ENCODE results near the gene C4BPB.

The C4BPB gene

GRCh38 chr1:207059881-207060280 lies 28.8 kb upstream of the C4BPB start:
- DNase-seq (ENCODE audit: low read depth): no peak

DNA sequence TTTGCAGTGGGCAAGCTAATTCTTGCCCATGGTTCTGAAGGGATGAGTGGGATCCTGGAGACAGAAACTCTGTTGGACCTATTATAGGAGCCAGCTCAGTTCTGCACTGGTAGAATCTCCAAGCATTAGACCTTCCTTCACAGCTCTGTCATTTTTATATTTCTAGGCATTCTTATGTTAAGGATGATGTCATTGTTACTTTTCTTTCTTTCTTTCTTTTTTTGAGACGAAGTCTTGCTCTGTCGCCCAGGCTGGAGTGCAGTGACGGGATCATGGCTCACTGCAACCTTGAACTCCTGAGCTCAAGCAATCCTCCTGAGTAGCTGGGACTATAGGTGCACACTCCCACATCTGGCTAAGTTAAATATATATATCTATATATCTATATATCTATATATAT lies 28.1 kb upstream of the C4BPB start:
- DNase-seq (ENCODE audit: low read depth): no peak

DNA sequence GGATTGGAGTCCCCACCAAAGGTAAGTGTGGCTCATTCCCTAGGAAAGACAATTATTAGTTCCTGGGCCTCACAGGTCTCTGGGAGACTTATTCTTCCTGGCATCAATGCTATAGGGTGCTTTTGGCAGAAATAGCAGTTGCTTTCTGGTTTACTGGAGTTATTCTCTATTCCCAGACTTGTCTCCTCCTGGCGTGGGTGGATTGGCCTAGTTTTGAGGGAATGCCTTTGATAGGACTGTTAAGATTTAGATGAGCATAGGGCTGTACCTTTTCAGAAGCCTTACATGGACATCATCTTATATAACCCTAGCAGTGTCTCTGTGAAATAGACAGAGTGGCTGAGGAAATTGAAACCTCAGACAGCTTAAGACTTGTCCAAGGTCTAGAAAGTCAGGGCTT lies 26.6 kb upstream of the C4BPB start:
- DNase-seq (ENCODE audit: low read depth): no peak

- no peak for DNase-seq (ENCODE audit: low read depth)
Measured at GRCh38 chr1:207063014-207063413, 25.6 kb upstream of the C4BPB start.

DNA sequence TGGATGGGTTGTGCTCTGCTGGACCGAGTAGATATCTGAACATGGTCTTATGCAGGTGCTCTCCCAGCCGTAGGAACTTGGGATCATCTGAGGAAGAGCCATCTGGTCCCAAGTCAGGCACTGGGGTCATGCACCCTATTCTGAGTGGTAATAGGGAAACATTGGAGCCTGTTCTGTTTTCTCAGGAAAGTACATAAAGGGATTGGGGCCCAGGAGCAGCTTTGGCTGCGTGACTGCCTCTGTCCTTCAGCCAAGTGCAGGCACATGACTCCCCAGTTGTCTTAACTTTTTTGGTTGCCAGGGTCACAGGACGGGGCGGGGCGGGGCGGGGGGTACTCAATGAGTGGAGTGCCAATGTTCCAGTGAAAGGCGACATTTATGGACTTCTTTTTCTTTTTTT lies 24.1 kb upstream of the C4BPB start:
- no peak for DNase-seq (ENCODE audit: low read depth)

DNA sequence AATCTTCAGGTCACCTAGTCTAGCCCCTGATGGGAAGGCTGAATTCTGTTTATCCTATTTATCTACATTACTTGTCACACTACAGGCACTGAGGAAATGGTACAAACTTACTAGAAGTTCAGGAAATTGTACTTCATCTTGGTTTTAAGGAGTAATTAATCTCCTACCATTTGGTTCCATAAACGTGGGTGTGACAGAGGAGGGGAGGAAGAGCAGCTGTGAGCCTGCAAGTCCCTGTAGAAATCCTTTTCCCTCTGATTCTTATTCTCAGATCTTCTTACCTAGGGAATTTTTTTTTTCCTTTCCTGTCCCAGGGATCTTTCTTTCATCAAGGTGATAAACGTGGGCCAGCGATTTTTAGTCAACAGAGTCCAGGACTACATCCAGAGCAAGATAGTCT lies 21.5 kb upstream of the C4BPB start:
- DNase-seq (ENCODE audit: low read depth): no peak

- no peak for DNase-seq (ENCODE audit: low read depth)
Measured at GRCh38 chr1:207067665-207068064, 21.0 kb upstream of the C4BPB start.

DNA sequence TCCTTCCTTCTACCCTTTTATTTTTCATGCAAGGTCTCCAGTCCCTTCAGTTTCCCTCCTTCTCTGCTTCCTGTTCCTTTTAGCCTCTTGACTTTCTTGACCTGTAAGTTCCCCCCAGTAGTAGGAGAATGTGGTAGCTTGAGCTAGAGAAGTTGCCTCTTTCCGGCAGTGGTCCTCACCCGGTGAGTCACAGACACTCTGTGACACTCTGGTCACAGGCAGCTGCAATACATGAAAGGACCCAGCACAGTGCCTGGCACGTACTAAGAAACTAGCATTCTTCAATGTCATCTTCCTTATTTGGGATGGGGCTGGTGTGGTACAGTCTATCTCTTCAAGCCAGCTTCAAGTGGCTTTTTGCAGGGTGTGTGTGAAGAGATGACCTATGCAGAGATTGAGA lies 19.6 kb upstream of the C4BPB start:
- DNase-seq (ENCODE audit: low read depth): no peak

DNA sequence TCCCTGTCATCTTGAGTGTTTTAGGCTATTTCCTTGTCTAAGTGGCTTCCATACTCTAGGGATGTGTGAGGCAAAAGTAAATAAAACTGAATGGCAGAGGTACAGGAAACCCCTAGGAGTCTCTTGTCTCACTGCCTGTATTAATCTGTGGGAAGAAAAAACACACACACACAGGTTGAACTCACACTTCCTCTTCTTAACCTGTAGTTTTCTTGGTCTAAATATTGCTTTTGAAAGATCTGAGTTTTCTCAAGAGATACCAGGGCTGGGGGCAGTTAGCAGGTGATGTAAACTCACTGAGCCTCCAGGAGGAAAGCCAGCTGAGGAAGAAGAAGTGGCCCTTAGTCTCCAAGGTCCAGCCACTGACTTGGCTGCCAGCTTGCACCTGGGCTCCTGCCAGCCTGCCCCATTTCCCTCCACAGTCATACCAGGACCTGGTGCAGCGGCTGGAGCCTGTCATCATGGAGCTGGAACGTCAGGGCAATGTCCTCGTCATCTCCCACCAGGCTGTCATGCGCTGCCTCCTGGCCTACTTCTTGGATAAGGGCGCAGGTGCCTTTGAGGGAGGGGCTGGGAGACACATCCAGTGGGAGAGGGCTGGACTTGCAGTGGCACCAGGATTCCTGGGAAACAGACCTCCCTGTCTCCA lies 18.7 kb upstream of the C4BPB start:
- DNase-seq (ENCODE audit: low read depth): no peak

DNA sequence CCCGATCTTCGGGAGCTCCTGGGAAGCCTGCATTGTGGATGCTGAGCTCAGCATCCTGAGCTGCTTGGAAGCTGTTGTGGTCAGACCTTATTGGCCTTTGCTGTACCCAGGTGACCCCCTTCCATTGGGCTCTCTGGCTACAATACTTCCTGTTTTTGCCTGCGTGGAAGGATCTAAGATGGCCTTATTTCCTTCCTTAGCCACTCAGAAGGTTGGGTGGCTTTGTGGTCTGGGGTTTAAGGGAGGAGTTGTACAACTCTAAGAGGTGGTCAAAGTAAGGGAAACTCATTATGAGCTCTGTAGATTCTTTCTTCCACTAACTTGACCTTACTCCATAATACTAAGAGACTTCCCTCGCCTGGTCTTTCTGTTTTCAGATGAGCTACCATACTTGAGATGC lies 17.8 kb upstream of the C4BPB start:
- DNase-seq (ENCODE audit: low read depth): no peak

DNA sequence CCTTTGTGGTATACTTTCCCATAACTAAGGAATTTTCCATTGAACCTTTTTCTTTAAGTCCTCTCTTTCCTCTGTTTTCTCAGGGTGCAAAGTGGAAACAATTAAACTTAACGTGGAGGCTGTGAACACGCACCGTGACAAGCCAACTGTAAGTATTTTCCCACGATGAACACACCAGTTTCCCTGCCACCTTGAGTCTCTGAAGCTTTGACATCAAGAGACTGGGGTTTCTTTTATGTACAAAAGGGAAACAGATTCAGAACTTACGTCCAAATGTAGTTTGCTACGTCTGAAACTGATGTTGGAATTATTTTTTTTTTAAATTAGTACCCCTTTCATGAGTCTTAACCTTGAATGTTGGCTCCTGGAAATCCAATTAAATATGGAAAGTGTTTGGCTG lies 17.2 kb upstream of the C4BPB start:
- DNase-seq (ENCODE audit: low read depth): no peak

DNA sequence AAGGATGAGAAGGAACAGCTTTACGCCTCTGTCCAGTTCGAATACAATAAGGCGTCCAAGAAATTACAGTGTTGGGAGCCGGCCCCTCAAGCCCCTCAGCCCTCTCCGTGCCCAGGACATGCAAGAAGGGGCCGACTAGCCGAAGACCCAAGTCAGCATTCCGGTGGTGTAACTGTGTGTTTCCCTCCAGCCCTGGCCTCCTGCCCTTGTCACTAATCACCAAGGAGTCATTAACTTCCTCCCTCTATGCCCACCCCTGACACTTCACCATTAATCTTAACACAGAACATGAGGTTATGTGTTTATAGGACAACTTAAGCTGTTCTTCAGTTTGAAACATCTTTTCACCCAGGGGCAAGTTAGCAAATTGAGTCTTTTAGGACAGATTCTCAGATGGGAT lies 16.4 kb upstream of the C4BPB start:
- DNase-seq (ENCODE audit: low read depth): no peak

- DNase-seq (ENCODE audit: low read depth): no peak
Measured at GRCh38 chr1:207073906-207074820, 14.5 kb upstream of the C4BPB start.

DNA sequence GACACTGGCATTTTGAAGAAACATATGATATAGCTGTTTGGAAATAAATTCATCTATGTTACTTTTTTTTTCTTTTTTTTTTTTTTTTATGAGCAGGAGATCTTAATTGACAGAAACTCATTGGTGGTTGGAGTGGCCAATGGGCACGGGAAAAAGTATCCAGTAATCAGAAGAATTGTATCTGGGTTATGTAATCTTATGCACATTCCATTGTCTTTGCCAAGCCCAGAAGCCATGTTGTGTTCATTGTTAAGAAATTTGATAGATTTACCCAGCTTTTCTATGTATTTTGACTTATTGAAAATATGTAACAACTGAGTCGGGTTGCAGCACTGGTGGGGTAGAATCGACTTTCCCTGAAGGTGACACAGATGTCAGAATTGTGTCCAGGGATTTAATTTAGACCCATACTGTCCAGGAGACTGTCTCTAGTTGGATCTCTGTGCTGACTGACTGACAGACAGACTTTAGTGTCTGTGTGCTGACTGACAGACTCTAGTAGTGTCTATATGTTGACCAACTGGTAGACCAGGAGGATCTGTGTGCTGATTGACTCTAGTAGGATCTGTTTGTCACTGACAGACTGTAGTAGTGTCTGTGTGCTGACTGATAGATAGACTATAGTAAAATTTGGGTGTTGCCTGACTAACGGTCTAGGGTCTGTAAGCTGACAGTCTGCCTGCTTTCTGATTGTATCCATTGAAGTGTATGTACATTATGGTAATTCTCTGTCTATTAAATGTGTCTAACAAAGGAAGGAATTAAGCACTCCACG lies 12.3 kb upstream of the C4BPB start:
- peak; percentile 40 for DNase-seq (ENCODE audit: low read depth)

DNA sequence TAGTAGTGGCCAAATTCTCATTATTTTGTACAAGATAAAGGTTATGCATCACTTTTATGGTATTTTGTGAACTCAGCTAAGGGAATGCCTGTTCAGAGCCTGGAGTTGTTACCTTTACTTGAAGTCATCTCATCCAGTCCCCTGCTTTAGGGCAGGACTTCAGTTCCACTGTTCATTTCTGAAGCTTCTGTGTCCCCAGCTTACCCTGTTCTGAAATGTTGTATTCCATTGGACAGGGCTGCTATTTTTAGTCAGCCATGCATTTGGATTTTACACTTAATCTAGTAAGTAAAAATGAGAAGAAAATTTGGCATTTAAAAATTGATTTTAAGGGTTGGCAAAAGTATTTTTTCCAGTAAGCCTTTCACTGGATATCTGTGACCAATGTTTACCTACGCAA lies 11.6 kb upstream of the C4BPB start:
- no peak for DNase-seq (ENCODE audit: low read depth)

DNA sequence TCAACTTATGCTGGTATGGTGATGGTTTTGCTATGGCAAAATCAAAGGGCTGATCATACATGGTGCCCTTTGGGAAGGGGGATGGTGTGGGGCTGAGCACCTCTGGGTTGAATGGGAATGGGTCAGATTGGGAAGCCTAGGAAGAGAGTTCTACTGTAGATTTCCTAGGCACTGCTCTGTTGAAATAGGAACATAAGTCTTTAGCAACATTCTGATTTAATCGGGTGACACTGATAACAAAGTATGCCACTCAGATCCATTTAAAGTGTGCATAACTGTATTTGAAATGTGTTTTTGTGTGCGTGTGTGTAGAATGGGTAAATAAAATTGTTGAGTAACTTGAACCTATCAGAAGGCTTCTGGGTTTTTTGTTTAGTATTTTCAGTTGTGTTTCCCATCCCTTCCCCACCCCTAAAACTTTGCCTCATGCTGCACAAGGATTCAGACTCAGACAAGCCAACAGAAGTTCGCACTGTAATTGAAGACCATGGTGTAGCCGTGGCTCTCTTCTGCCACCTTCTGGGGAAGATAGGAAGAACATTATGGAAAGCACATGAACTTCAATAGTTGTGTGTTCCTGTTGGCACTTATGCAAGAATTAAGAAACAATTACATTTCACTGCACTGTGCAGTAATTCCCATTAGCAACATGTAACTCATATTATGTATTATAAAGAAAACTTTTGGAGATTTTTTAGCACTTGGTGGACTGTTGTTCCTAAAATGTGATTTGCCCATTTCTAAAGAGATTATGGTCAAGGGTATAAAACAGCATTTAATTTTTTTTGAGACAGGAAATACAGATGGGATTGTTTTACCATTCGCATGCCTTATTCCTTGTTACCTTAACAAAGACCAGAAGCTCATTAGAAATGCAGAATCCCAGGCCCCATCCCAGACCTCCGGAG lies 10.9 kb upstream of the C4BPB start:
- peak; percentile 80 for DNase-seq (ENCODE audit: low read depth)

DNA sequence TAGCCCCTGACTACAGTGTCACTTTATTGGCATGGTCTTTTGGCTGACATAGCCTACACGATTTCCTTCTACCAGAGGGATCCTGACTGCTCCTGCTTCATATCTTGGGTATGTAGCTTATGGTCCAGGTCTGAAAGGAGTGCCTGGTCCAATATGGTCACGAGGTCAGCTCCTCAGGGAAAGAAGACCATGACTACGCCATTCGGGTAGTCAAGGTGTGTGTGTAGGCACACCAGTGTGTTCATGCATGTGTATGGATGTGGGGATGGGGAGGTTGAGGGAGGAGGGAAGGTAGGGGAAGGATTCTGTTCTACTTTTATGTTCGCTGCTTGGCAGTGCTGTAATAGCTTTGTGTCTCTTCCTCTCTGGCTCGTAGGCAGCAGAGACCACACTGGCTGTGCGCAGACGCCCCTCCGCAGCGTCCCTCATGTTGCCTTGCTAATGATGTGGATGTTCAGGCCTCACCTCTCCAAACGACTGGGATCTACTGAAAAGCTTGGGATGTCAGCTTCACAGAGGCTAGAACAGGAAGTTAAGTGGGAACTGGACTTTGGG lies 10.0 kb upstream of the C4BPB start:
- no peak for DNase-seq (ENCODE audit: low read depth)

- DNase-seq (ENCODE audit: low read depth): no peak
Measured at GRCh38 chr1:207079706-207080241, 8.9 kb upstream of the C4BPB start.

- DNase-seq (ENCODE audit: low read depth): no peak
Measured at GRCh38 chr1:207081088-207081487, 7.6 kb upstream of the C4BPB start.

DNA sequence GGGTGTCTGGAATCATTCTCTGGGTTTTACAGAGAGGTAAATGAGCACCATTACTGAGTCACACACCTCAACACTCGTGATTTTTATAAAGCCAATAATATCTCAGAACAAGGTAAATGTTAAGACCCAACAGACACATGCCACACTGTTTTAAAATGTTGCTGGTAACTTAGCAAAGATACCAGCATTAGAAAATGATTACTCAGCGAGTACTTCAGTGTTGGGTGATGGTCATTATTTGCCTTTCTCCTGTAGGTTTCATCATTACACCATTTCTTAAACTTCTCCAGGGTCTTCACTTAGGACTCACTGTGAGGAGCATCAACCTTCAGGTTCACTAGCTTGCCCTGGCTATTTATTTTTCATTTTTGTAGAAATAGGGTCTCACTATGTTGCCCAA lies 6.9 kb upstream of the C4BPB start:
- no peak for DNase-seq (ENCODE audit: low read depth)

DNA sequence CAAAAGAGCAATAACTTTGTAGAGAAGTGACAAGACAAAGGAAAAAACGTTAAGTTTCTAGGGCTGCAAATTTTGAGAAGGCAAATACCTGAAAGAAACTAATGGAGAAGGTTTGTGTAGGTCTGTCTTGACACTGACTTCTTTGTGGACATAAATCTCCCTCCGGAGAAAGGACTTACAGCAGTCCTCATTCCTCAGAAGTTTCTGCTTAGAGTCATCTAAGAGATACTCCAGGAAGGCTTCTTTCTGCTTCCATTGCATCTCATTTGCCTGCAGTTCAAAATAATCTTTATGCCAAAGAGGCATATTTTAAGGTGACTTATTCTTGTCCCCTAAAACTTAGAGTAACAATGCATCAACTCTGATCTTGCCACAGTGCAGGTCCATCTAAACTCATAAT lies 4.4 kb upstream of the C4BPB start:
- DNase-seq (ENCODE audit: low read depth): peak; percentile 31

Measured in iris pigment epithelial cell (primary cell).